Measurements from ENCODE around the gene ARL15.

- TF ChIP-seq CTCF (IDR thresholded peaks at IDR 0.05): no peak
- no peak for TF ChIP-seq POLR2A (IDR thresholded peaks at IDR 0.05)
Observed at GRCh38 chr5:54206580-54207229, 103.7 kb downstream of the ARL15 start.
